ENCODE results near the gene MUC12.

GRCh38 chr7:101059620-101059942, 90.2 kb downstream of the MUC12 start:
- no peak for TF ChIP-seq CTCF (IDR thresholded peaks at IDR 0.05; ENCODE audit: insufficient read depth, low read length)
- TF ChIP-seq POLR2AphosphoS5 (IDR thresholded peaks at IDR 0.05; ENCODE audit: low read depth), result no peak
- no peak for TF ChIP-seq REST (IDR thresholded peaks at IDR 0.05; ENCODE audit: insufficient replicate concordance, low read depth)
- no peak for TF ChIP-seq SPI1 (IDR thresholded peaks at IDR 0.05; ENCODE audit: borderline replicate concordance, low read depth)

All from HL-60 (cell line).